ENCODE data around the gene PPP2R2D.

Gene PPP2R2D

GRCh38 chr10:131938681-131939080 lies 37.9 kb downstream of the PPP2R2D start:
- DNase-seq (ENCODE audit: low read depth) = no peak
- no peak for TF ChIP-seq CTCF (IDR thresholded peaks at IDR 0.05; ENCODE audit: insufficient read depth, low read depth, low read length, missing control alignments)

GRCh38 chr10:131942455-131942854 lies 41.6 kb downstream of the PPP2R2D start:
- H3K4me3 ChIP-seq (ENCODE audit: low read depth, low read length) = no peak overlapping the region
- TF ChIP-seq CTCF (IDR thresholded peaks at IDR 0.05; ENCODE audit: insufficient read depth, low read depth, low read length, missing control alignments) = no peak
- no peak for DNase-seq (ENCODE audit: low read depth)

More at GRCh38 chr10:131938681-131939080, 37.9 kb downstream of the PPP2R2D start:
- no peak overlapping the region for H3K4me3 ChIP-seq (ENCODE audit: low read depth, low read length)

GRCh38 chr10:131943021-131943814 lies 42.4 kb downstream of the PPP2R2D start:
- no peak for DNase-seq (ENCODE audit: low read depth)
- no peak overlapping the region for H3K4me3 ChIP-seq (ENCODE audit: low read depth, low read length)
- no peak for TF ChIP-seq CTCF (IDR thresholded peaks at IDR 0.05; ENCODE audit: insufficient read depth, low read depth, low read length, missing control alignments)

GRCh38 chr10:131944412-131944811 lies 43.6 kb downstream of the PPP2R2D start:
- DNase-seq (ENCODE audit: low read depth) = no peak
- no peak overlapping the region for H3K4me3 ChIP-seq (ENCODE audit: low read depth, low read length)
- TF ChIP-seq CTCF (IDR thresholded peaks at IDR 0.05; ENCODE audit: insufficient read depth, low read depth, low read length, missing control alignments) = no peak

GRCh38 chr10:131944976-131945695 lies 44.3 kb downstream of the PPP2R2D start:
- no peak for DNase-seq (ENCODE audit: low read depth)
- TF ChIP-seq CTCF (IDR thresholded peaks at IDR 0.05; ENCODE audit: insufficient read depth, low read depth, low read length, missing control alignments) = no peak
- no peak overlapping the region for H3K4me3 ChIP-seq (ENCODE audit: low read depth, low read length)

- no peak for DNase-seq (ENCODE audit: low read depth)
- no peak overlapping the region for H3K4me3 ChIP-seq (ENCODE audit: low read depth, low read length)
- TF ChIP-seq CTCF (IDR thresholded peaks at IDR 0.05; ENCODE audit: insufficient read depth, low read depth, low read length, missing control alignments) = no peak
These were observed 45.5 kb downstream of the PPP2R2D start for GRCh38 chr10:131946321-131946751.

Measured in GM12865 (cell line).